ENCODE data around the gene BCO2.

- TF ChIP-seq POLR2A (IDR thresholded peaks at IDR 0.05) (no peak), CTCF (IDR thresholded peaks at IDR 0.05) (no peak), POLR2AphosphoS5 (IDR thresholded peaks at IDR 0.05) (no peak)
These were observed 264 bp downstream of the BCO2 start for GRCh38 chr11:112175599-112175952.

All from breast epithelium (tissue), 3 donors.